ENCODE results near the gene FLNB.

Gene FLNB

DNA sequence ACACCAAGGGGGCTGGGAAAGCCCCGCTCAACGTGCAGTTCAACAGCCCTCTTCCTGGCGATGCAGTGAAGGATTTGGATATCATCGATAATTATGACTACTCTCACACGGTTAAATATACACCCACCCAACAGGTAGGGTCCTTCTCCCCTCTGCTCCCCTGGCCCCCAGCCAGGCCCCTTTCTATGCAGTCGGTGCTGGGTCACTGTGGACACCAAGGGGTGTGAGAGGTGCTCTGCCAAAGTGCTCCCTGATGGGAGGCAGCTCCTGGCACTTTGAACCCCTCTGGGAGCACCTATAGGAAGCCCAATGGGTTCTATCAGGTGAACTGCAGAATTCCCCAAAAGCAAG is 103.9 kb downstream of the FLNB start:
- DNase-seq: no peak

- no peak for DNase-seq
Measured at GRCh38 chr3:58115175-58115574, 107.0 kb downstream of the FLNB start.

- DNase-seq: peak in 2 of 4 experiments; percentile 10 to 24
Measured at GRCh38 chr3:58116161-58116955, 108.1 kb downstream of the FLNB start.

GRCh38 chr3:58116985-58117384 is 108.8 kb downstream of the FLNB start:
- no peak for DNase-seq

- DNase-seq: no peak
Measured at GRCh38 chr3:58117561-58118181, 109.4 kb downstream of the FLNB start.

GRCh38 chr3:58119186-58119585 is 111.0 kb downstream of the FLNB start:
- DNase-seq: no peak

- DNase-seq: no peak
Measured at GRCh38 chr3:58120075-58120812, 112.0 kb downstream of the FLNB start.

GRCh38 chr3:58121183-58121582 is 113.0 kb downstream of the FLNB start:
- DNase-seq: no peak

DNA sequence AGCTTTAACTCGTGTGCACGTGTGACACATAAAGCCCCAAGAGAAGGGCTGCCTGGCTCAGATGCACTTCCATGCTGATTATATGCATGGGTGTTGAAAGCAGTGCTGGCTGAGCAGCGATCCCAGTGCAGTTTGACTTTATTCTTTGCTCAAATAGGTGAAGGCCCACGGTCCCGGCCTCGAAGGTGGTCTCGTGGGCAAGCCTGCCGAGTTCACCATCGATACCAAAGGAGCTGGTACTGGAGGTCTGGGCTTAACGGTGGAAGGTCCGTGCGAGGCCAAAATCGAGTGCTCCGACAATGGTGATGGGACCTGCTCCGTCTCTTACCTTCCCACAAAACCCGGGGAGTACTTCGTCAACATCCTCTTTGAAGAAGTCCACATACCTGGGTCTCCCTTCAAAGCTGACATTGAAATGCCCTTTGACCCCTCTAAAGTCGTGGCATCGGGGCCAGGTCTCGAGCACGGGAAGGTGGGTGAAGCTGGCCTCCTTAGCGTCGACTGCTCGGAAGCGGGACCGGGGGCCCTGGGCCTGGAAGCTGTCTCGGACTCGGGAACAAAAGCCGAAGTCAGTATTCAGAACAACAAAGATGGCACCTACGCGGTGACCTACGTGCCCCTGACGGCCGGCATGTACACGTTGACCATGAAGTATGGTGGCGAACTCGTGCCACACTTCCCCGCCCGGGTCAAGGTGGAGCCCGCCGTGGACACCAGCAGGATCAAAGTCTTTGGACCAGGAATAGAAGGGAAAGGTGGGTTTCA is 114.9 kb downstream of the FLNB start:
- no peak for DNase-seq

DNA sequence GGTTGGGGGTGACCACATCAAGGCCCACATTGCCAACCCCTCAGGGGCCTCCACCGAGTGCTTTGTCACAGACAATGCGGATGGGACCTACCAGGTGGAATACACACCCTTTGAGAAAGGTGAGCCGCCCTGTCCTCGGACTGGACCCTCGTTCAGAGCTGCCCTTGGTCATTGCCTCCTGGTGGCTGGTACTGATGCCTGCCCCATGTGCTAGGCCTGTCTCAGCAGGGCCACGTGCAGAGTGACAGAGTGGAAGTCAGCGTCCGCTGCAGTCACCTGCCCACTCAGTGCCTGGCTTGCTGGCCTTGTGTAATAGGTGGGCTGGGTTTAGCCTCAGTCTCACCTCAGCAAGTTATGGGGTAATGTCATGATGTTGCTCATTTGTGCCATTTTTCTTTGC is 116.2 kb downstream of the FLNB start:
- DNase-seq: no peak

- no peak for DNase-seq
Measured at GRCh38 chr3:58129041-58129770, 121.0 kb downstream of the FLNB start.

DNA sequence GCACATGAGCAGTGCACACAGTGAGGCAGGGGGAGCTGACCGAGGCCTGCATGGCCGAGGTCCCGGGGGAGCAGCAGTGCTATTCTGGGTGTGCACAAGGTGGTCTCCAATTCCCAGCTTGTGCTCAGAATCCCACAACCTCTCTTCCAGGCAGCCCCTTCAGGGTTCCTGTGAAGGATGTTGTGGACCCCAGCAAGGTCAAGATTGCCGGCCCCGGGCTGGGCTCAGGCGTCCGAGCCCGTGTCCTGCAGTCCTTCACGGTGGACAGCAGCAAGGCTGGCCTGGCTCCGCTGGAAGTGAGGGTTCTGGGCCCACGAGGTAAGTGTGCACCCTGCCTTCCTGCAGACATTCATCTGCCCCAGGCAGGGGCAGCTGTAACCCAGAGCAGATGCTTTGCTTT is 122.4 kb downstream of the FLNB start:
- no peak for DNase-seq

DNA sequence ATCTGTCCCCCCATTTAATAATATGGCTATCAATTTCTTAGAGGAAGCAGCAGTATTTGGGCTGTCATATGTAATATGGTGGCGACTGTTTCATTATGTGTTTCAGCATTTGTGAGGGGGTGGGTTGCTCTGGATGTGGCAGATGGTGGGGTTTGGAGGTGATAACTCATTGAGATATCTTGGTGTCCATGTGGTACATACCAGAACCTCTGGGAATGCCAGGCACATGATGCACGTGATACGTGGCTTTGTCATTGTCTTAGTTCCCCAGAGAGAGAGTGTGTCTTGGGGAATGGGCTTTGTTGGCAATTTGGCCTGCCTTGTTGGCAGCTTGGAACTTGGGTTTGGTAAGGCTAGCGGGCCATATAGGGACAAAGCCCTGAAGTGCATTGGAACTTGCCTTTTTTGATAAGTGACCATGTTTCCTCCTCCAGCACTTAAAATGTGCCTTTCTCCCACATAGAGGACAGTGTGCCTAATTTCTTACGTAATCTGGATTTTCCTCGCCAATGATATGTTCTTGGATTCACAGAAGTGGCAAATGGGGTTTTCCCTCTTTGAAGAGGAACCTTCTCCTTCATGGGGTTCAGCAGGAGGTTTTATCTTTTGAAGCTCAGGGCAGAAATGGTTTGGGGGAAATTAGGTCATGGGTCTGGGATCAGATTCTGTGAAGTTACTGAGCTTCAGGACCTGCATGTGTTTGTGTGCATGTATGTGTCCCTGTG is 123.0 kb downstream of the FLNB start:
- no peak for DNase-seq

- DNase-seq: no peak
Measured at GRCh38 chr3:58132850-58133249, 124.6 kb downstream of the FLNB start.

DNA sequence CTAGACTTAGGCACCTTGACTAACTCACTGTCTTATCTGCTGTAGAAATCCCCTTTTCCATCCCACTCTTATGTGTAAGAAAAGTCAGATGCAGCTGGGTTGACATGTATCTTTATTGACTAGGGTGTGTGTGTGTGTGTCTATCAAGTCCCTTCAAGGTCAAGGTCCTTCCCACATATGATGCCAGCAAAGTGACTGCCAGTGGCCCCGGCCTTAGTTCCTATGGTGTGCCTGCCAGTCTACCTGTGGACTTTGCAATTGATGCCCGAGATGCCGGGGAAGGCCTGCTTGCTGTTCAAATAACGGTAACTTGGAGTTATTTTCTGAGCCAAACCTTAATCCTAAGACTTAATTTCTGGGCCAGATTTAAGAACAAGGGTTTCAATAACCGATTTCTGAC is 126.2 kb downstream of the FLNB start:
- DNase-seq: no peak

DNA sequence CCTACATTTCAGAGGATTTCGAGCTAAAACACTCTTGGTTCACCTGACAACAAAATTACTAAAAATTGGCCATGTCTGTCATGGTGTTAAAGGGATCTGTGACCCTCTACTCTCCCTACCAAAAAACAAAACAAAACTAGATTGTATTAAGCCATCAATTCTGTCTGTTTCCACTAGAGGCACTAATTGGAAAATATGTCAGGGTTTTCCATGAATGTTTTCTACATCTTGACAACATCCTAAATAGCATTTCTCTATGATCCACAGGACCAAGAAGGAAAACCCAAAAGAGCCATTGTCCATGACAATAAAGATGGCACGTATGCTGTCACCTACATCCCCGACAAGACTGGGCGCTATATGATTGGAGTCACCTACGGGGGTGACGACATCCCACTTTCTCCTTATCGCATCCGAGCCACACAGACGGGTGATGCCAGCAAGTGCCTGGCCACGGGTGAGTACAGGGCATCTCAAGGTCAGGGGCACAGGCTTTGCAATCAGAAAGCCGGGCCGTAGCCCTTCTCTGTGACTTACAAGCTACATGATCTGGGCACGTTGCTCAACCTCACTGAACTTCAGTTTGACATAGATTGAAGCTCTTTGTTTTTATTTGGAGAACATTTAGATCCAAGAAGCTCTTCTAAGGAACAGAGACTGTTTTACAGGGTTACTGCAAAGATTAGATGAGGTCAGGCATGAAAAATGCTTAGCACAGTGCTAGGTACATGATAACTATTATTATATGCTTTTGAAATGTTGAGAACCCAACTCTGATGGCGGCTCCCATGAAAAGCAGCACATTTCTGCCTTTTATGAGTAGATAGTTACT is 127.7 kb downstream of the FLNB start:
- DNase-seq: no peak

GRCh38 chr3:58137306-58137705 is 129.1 kb downstream of the FLNB start:
- DNase-seq: no peak

DNA sequence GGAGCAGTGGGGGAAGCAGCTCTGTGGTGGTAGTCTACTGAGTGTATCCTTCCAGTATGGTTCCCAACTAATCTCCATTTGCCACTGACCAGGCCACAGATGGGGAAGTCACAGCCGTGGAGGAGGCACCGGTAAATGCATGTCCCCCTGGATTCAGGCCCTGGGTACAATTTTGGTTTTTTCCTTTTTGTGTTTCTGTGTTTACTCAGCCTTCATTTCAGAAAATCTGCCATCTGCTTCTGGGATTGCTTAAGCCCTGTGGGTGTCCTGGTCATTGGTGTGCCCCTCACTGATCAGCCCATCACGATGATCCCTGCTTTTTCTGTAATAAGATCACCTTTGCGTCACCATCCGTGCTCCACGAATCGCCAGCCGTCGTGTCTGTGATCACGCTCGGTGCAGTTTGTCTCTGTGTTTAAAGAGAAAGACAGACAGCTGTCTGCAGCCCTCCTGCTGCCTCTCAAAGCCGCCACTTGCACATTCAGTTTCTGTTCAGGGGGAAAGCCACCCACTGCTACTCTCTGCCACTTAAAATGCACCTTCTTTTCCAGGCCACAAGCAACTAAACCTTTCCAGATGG is 133.6 kb downstream of the FLNB start:
- DNase-seq: no peak

DNA sequence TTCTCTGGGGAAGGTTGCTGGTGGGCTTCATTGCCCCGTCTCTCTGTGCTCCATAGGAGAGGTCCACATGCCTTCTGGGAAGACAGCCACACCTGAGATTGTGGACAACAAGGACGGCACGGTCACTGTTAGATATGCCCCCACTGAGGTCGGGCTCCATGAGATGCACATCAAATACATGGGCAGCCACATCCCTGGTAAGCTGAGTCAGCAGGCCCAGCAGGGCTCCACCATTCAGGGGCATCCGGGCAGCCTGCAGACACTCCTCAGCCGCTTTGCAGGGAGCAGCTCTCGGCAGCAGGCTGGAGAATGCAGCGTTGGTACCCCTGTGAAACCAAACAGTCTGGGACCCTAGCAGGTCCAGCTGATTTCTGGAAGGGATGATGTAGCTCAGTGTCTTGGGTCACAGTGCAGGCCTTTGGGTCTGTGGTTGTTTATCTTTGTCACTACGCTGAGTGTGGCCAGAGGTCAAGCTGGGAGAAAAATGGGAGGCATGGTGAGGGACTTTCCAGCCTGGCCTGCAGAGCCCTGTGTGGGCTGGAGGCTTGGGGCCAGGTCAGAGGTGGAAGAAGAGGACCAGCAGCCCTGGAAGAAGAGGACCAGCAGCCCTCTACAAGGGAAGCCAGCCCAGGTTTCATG is 135.3 kb downstream of the FLNB start:
- DNase-seq: no peak

Data from activated naive CD4-positive, alpha-beta T cell (primary cell).